Amniotic epithelial cell (primary cell): ENCODE measurements around the gene ANKH.
A peak's percentile ranks its signal among the peaks of the same experiment; 100 is the strongest.

ENCODE experiments used
- DNase-seq: peaks from one replicate; pipeline ENCODE4 v3.0.0-alpha.2; 2010; ENCODE audit warnings: low read depth

The ANKH gene

GRCh38 chr5:14790911-14791310 is 80.7 kb downstream of the ANKH start:
- DNase-seq = no peak

- DNase-seq = peak; percentile 35
Measured at GRCh38 chr5:14790220-14790619, 81.4 kb downstream of the ANKH start.

- no peak for DNase-seq
Measured at GRCh38 chr5:14787801-14788579, 83.6 kb downstream of the ANKH start.

- DNase-seq = no peak
Measured at GRCh38 chr5:14783691-14784090, 87.9 kb downstream of the ANKH start.

GRCh38 chr5:14782591-14782990 is 89.0 kb downstream of the ANKH start:
- no peak for DNase-seq

GRCh38 chr5:14781106-14781505 is 90.5 kb downstream of the ANKH start:
- DNase-seq = peak; percentile 15

GRCh38 chr5:14779975-14780374 is 91.6 kb downstream of the ANKH start:
- no peak for DNase-seq

GRCh38 chr5:14778792-14779070 is 92.8 kb downstream of the ANKH start:
- no peak for DNase-seq

- DNase-seq = no peak
Measured at GRCh38 chr5:14777932-14778791, 93.4 kb downstream of the ANKH start.

- peak; percentile 52 for DNase-seq
Measured at GRCh38 chr5:14777187-14777586, 94.4 kb downstream of the ANKH start.

GRCh38 chr5:14776602-14777001 is 95.0 kb downstream of the ANKH start:
- DNase-seq = no peak

- peak; percentile 40 for DNase-seq
Measured at GRCh38 chr5:14775857-14776256, 95.7 kb downstream of the ANKH start.

GRCh38 chr5:14773588-14773987 is 98.0 kb downstream of the ANKH start:
- no peak for DNase-seq

GRCh38 chr5:14771972-14772371 is 99.6 kb downstream of the ANKH start:
- no peak for DNase-seq

GRCh38 chr5:14771189-14771588 is 100.4 kb downstream of the ANKH start:
- DNase-seq = no peak

- no peak for DNase-seq
Measured at GRCh38 chr5:14768508-14769365, 102.8 kb downstream of the ANKH start.

GRCh38 chr5:14767735-14768507 is 103.7 kb downstream of the ANKH start:
- DNase-seq = no peak

GRCh38 chr5:14767053-14767452 is 104.5 kb downstream of the ANKH start:
- DNase-seq = no peak

- no peak for DNase-seq
Measured at GRCh38 chr5:14766584-14766983, 105.0 kb downstream of the ANKH start.

- DNase-seq = no peak
Measured at GRCh38 chr5:14765587-14765986, 106.0 kb downstream of the ANKH start.

GRCh38 chr5:14762549-14763216 is 108.9 kb downstream of the ANKH start:
- DNase-seq = no peak
